Measurements from ENCODE around the gene UNKL.

The UNKL gene

GRCh38 chr16:1430214-1430758, 15.8 kb upstream of the UNKL start:
- no peak for DNase-seq

GRCh38 chr16:1429631-1430030, 15.1 kb upstream of the UNKL start:
- no peak for DNase-seq

DNA sequence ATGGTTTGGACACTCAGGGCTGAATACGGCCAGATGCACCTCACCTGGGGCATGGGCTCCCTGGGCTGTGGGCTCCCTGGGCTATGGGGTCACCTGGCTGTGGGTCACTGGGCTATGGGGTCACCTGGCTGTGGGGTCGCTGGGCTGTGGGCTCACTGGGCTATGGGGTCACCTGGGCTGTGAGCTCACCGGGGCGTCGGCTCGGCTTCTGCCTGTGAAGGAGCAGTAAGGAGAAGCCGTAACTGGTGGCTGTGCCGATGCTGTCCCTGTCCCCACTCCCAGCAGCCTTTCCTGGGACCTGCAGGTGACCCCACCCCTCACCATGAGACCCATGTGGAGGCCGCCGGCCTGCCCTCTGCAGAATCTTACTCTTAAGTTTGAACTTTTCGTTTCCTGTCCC, 14.5 kb upstream of the UNKL start:
- DNase-seq, result no peak

- DNase-seq, result no peak
These were observed 14.0 kb upstream of the UNKL start for GRCh38 chr16:1428511-1428910.

- no peak for DNase-seq
These were observed 13.3 kb upstream of the UNKL start for GRCh38 chr16:1427473-1428461.

GRCh38 chr16:1426734-1427471, 12.4 kb upstream of the UNKL start:
- DNase-seq, result no peak

DNA sequence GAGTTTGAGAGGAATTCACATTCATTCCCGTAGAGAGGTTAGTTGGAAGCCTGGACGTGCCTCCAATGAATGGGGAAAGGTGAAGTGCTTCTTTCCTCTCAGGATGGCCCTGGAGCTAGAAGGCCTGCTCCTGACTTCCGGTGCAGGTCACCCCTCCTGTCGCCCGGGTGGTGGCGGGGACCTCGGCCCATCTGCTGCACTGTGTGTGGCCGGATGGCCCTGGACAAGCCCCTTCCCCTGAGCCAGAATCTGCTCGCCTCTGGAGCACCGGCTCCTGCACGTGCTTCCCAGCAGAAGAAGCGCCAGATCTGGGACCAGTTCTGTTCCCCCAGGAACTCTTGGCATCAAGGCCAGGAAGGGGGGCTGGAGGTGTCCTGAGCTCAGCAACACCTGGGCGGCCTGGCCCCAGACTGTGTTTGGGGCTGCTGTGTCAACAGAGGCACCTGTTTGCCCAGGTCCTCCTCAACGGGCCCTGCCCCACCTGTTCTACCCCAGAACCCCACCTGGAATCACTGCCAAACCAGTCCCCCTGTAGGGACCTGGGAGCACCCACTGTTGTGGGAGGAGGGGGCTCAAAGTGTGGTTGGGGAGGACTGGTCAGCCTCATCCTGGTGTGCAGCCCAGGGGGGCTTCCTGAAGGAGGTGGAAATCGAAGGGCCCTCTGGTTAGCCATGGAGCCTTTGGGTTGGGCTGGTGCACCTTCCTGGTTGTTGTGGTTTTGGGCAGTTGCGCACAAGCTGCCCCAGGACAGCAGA, 11.3 kb upstream of the UNKL start:
- no peak for DNase-seq

DNA sequence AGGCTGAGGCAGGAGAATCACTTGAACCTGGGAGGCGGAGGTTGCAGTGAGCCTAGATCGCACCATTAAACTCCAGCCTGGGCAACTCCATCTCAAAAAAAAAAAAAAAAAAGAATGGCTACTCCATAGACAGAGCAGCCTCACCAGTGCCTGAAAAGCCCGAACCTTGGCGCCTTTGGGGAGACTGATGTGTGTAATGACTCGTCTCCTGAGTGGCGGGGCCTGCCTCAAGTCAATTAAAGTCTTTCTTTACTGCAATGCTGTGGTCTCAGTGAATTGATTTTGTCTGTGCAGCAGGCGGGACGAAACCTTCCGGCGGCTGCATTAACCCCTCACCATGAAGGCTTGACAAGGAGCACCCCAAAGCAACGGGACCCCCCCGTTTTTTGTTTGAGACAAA, 9.5 kb upstream of the UNKL start:
- DNase-seq, result no peak

DNA sequence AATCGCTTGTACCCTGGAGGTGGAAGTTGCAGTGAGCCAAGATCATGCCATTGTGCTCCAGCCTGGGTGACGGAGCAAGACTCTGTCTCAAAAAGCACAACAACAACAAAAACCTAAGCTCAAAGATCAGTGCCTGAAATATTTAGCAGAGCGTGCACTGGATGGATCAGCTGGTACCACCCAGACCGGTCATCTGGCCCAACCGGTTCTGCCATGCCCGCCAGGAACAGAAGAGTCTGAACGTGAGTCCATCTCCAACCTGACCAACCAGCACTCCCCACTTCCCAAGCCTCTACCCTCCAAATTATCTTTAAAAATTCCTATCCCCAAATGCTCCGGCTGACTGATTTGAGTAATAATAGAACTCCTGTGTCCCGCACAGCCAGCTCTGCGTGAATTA, 7.6 kb upstream of the UNKL start:
- no peak for DNase-seq

- DNase-seq, result no peak
These were observed 5.6 kb upstream of the UNKL start for GRCh38 chr16:1420111-1420539.

GRCh38 chr16:1416521-1416941, 2.0 kb upstream of the UNKL start:
- DNase-seq, result no peak

DNA sequence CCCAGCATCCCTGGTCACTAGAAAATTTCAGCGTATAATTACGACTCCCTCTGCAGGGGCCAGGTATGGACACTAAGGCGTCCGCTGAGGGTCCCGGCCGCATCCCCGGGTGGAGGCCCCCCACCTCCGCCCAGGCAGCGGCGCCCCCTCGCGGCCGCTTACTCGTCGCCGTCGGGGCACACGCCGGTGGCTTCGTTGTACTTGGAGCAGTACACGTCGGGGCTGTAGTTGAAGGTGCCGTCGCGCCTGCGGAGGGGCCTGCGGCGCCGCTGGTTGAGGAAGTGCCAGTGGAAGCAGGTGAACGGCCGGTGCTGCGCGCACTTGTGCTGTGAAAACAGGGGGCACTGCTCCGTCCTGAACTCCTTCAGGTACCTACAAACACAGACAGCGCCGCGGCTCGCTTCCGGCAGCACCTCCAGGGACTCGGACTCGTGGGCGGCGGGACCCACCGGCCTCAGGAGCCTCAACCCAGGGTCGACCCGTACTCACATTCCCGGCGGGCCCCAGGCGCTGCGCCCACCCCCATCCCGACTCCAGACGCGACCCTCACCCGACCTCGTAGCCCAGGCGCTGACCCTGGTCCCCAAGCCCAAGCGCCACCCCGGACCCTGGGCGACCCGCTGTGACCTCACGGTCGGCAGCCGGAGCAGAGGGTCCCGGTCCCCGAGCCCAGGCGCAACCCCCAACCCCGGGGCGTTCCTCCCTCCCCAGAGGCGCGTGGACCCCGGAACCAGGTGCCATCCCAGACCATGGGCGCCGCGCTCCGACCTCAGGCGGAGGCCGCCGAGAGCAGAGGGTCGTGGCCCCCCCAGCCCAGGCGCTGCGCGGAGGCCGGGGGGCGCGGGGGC, 596 bp downstream of the UNKL start:
- peak; percentile 39 for DNase-seq

DNA sequence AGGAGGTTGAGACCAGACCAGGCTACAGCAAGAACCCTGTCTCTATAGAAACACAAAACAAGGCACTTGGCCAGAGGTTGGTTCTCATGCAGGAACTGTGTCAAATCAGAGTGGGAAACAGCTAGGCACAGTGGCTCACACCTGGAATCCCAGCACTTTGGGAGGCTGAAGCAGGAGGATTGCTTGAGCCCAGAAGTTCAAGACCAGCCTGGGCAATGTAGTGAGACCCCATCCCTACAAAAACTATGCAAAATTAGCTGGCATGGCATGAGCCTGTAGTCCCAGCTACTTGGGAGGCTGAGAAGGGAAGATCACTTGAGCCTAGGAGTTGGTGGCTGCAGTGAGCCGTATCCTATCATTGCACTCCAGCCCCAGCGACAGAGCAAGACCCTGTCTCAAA, 1.7 kb downstream of the UNKL start:
- DNase-seq, result no peak

DNA sequence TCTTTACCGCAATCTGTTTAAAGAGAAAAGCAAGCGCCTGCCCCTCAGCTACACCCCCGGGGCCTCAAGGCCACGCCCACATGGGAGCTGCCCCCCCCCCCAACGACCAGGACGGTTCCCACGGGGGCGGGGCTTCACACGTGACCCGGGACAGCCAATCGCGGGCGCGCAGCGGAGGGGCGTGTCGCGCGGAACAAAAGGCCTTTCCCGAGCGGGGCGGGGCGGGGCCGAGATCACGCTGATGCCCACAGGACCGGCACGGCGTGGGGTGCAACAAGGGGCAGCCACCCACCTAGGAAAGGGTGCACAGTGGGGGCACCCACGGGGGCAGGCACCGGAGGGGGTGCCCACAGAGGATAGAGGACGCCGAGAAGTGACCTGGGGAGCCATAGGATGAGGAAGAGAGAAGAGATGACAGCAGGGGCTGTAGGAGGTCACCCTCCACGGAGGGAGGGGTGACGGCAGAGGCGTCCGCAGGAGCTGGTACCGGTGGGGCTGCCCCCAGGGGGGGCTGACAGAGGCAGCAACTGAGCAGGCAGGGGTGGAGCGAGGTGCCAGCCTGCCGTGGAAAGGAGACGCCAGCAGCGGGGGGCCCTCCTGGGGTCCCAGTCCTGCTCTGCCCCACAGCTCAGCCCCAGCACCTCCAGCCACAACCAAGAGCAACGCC, 6.2 kb downstream of the UNKL start:
- peak; percentile 98 for DNase-seq

- DNase-seq, result no peak
These were observed 6.8 kb downstream of the UNKL start for GRCh38 chr16:1407753-1408152.

DNA sequence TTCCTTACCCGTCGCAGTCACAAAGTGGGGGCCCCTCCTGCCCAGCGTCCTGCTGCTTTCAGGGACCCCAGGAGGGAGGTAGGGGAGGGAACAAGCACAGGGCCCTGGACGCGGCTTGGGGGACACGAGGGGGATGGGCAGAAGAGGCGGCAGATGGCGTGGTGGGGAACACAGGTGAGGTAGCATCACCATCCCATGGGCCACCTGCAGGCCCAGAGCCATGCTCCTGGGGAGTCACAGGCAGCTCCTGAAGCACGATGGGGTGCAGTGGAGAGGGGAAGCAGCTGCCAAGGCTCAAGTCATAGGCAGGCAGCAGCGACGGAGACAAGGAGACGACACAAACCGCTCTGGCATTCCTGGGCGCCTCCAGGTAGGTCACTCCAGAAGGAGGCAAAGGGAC, 10.8 kb downstream of the UNKL start:
- no peak for DNase-seq

DNA sequence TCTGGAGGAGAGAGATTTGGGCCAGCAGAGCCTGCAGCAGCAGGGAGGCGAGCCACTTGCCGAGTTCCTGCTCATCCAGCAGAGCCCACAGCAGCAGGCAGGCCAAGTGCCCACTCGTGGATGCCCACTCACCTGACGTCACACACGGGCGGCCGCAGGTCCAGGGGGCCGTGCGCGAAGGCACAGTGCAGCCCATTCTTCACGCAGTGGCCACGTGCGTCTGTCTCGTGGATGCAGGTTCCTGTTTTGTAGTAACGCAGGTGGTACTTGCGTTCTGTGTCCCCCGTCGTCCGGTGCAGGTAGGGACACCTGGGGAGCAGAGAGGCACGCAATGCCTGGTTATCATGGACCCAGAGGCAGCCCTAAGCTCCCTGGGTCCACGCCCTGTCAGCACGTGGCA, 11.5 kb downstream of the UNKL start:
- no peak for DNase-seq

DNA sequence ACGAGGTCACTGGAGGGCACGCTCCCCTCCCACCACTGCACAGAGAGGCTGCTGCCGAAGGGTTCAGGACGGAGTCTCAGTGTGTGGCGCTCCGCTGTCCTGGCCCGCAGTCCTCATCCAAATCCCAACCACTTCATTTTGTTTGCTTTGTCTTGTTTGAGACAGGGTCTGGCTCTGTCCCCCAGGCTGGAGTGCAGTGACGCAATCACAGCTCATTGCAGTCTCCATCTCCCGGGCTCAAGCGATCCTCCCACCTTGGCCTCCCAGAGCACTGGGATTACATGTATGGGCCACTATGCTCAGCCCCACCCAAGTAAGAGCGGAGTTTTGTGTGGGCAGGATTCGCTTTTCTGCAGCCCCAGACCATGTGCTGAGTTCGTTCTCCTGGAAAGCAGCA, 12.7 kb downstream of the UNKL start:
- no peak for DNase-seq

GRCh38 chr16:1401061-1401757, 13.3 kb downstream of the UNKL start:
- DNase-seq, result no peak

GRCh38 chr16:1398826-1399581, 15.5 kb downstream of the UNKL start:
- DNase-seq, result no peak

Data from activated T-cell treated with anti-CD3 and anti-CD28 coated beads for 4 hours (primary cell).